Right lobe of liver (tissue), 6 donors: ENCODE measurements around the gene SDR9C7. TPM values are rescaled to one million over a fixed set of nuclear protein-coding genes. Genes with fewer than 3 reads are reported as not detected.

Source experiments
- ATAC-seq, 4 donors: fragments of 200-7000 bp; cut with Tn5 transposase; one replicate each; pipeline ENCODE4 v1.9.1; 2020; ENCODE audit warnings: mild to moderate bottlenecking in 4 of 4, moderate library complexity in 4 of 4
- DNase-seq, 3 donors: peaks; one replicate each; pipeline ENCODE4 v3.0.0-alpha.2; 2020
- H3K27ac ChIP-seq, 3 donors: fragments of 200-600 bp; one replicate each; pipeline ENCODE4 v1.8.0; 2022
- H3K27me3 ChIP-seq, 2 donors: fragments of 200-600 bp; one replicate each; pipeline ENCODE4 v1.8.0; 2022
- H3K36me3 ChIP-seq, 4 donors: fragments of 200-600 bp; sonication (generic) in 1 of 4; one replicate each; pipeline versions ENCODE4 v1.5.1 to v1.8.0; 2017 to 2022; ENCODE audit warnings: control low read depth in 1 of 4
- H3K4me1 ChIP-seq, 4 donors: fragments of 200-600 bp; sonication (generic) in 1 of 4; one replicate each; pipeline versions ENCODE4 v1.5.1 to v1.8.0; 2017 to 2022; ENCODE audit warnings: control low read depth in 1 of 4
- H3K4me3 ChIP-seq, 3 donors: fragments of 200-600 bp; one replicate each; pipeline ENCODE4 v1.8.0; 2022
- H3K9me3 ChIP-seq, 4 donors: fragments of 200-600 bp; sonication (generic) in 1 of 4; one replicate each; pipeline versions ENCODE4 v1.5.1 to v1.8.0; 2017 to 2022; ENCODE audit warnings: control low read depth in 1 of 4
- CTCF ChIP-seq, 4 donors: fragments of 200-600 bp in 3 of 4; fragments of 450-650 bp in 1 of 4; IDR thresholded peaks; one replicate each; pipeline versions ENCODE4 v1.5.1 to v1.8.0; 2016 to 2022; ENCODE audit warnings: antibody characterized with exemption in 4 of 4, mild to moderate bottlenecking in 2 of 4
- POLR2A ChIP-seq: fragments of 450-650 bp; IDR thresholded peaks from one replicate; pipeline ENCODE4 v1.6.1; 2017; ENCODE audit warnings: antibody characterized with exemption, mild to moderate bottlenecking
- WGBS: methylation state at CpG from one replicate; pipeline ENCODE4 v1.1.6; 2018; ENCODE audit warnings: low coverage, low lambda C conversion rate; ENCODE audit not compliant: insufficient coverage; ENCODE audit errors: missing lambda C conversion rate; 5-methylcytosine and 5-hydroxymethylcytosine counted together
- intact Hi-C, 2 donors: fragments of 100-400 bp; cut with DNase I; formaldehyde crosslinking; loops; one replicate each; pipeline versions ENCODE4 v1.11.2 to v1.14.1; 2022
- total RNA-seq, 6 experiments: library from RNA; depleted of rRNA in 2 of 6; stranded (reverse); fragments of >200 nt in 2 of 6; fragmentation: NEBNext Ultra II Directional in 3 of 6; extraction: Animal tissue kit (Norgen Biotek cat#: 25700) in 3 of 6; gene quantifications; one replicate each; pipeline versions ENCODE4 v1.1.0 to v1.2.4, GENCODE V29; 2016 to 2023
- donor health status: DM: no; HTN: yes; CAD: no.
- donor health status: DM: no; HTN: no; CAD: no.
- donor health status: DM: no; HTN: no; CAD: no.
- donor health status: DM: no; HTN: yes; CAD: no.
- donor health status: DM: no; HTN: yes; CAD: no.

SDR9C7 gene
- total RNA-seq, 6 experiments from 2014 or later: not detected

- Histone ChIP-seq H3K27me3 (no peaks in the 10 kb centered on the region), H3K9me3 (peaks cover 0 to 2% (median 0%) of the 10 kb centered on the region in 4 donors), H3K27ac (peak overlapping the region in 2 of 3 donors; percentile 66 to 70), H3K4me1 (peaks cover 0 to 26% (median 10%) of the 10 kb centered on the region in 4 donors), H3K4me3 (no peak overlapping the region), H3K36me3 (no peaks in the 10 kb centered on the region)
- DNase-seq (no peak), ATAC-seq (peak; percentile 51 to 75 (median 65))
- intact Hi-C loops: no loop called here
- TF ChIP-seq POLR2A (no peak), CTCF (IDR thresholded peaks at IDR 0.05) (no peak)
Measured at GRCh38 chr12:56878010-56878339, 56.2 kb downstream of the SDR9C7 start.

GRCh38 chr12:56877195-56878009 lies 56.8 kb downstream of the SDR9C7 start:
- peak overlapping the region in 2 of 3 donors; percentile 66 to 70 for H3K27ac ChIP-seq
- peak; percentile 88 to 94 (median 94) for ATAC-seq

GRCh38 chr12:56874821-56875220 lies 59.4 kb downstream of the SDR9C7 start:
- Histone ChIP-seq H3K9me3 (peaks cover 0 to 2% (median 0%) of the 10 kb centered on the region in 4 donors), H3K27me3 (no peaks in the 10 kb centered on the region), H3K27ac (no peak overlapping the region), H3K4me3 (no peak overlapping the region), H3K4me1 (peaks cover 0 to 36% (median 10%) of the 10 kb centered on the region in 4 donors), H3K36me3 (no peaks in the 10 kb centered on the region)
- 73% methylated on average over 1 of the region's 1 CpG for WGBS
- ATAC-seq (no peak), DNase-seq (no peak)
- intact Hi-C loops: no loop called here
- TF ChIP-seq CTCF (IDR thresholded peaks at IDR 0.05) (no peak), POLR2A (no peak)

More at GRCh38 chr12:56877195-56878009, 56.8 kb downstream of the SDR9C7 start:
- Histone ChIP-seq H3K4me3 (no peak overlapping the region), H3K4me1 (peaks cover 0 to 26% (median 10%) of the 10 kb centered on the region in 4 donors), H3K36me3 (no peaks in the 10 kb centered on the region), H3K27me3 (no peaks in the 10 kb centered on the region), H3K9me3 (peaks cover 0 to 2% (median 0%) of the 10 kb centered on the region in 4 donors)
- DNase-seq: no peak
- TF ChIP-seq CTCF (IDR thresholded peaks at IDR 0.05): no peak
- TF ChIP-seq POLR2A: no peak
- intact Hi-C loops: no loop called here
- 7% methylated on average over 1 of the region's 1 CpG for WGBS

DNA sequence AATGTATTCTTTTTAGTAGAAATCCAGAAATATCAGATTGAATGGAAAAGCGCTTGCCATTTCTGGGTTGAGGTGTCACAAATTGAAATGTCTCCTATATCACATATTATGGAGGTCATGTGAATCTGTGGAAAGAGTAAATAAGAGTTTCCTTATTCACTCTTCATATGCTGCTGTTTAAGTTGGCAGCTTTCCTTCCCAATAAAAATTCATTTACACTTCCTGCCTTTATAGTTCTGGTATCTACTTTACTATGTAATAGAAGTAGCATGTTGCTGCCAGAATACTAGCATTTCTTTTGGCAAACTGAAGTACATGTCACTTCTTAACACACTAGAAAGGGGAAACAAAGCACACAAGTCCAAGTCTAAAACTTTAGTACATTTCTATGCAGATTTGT lies 60.8 kb downstream of the SDR9C7 start:
- ATAC-seq: no peak
- Histone ChIP-seq H3K36me3 (no peaks in the 10 kb centered on the region), H3K27me3 (no peaks in the 10 kb centered on the region), H3K4me3 (no peak overlapping the region), H3K27ac (no peak overlapping the region), H3K9me3 (peaks cover 0 to 2% (median 0%) of the 10 kb centered on the region in 4 donors), H3K4me1 (peaks cover 0 to 37% (median 10%) of the 10 kb centered on the region in 4 donors)
- intact Hi-C loops: no loop called here
- WGBS: 0% methylated on average over 1 of the region's 1 CpG
- no peak for TF ChIP-seq CTCF (IDR thresholded peaks at IDR 0.05)
- TF ChIP-seq POLR2A: no peak
- DNase-seq: no peak

Other genes starting within 250 kb of the SDR9C7 start
- gene PTGES3, start 246.1 kb downstream of the SDR9C7 start, total RNA-seq: 100 to 1,000 TPM in 2 of 6 experiments, 10 to 100 TPM in 4; 70.0 to 184 (median 81.8) TPM
- 100 to 1,000 TPM; 218 to 501 (median 330) TPM for gene NACA, start 209.1 kb downstream of the SDR9C7 start, total RNA-seq
- gene PRIM1, start 182.1 kb downstream of the SDR9C7 start, total RNA-seq: 1 to 10 TPM; 1.3 to 8.5 (median 4.5) TPM
- 1,000 to 10,000 TPM in 1 of 6 experiments, 100 to 1,000 TPM in 5; 243 to 1,112 (median 514) TPM for gene HSD17B6, start 171.1 kb downstream of the SDR9C7 start, total RNA-seq
- 100 to 1,000 TPM in 4 of 6 experiments, 10 to 100 TPM in 2; 84.6 to 481 (median 147) TPM for gene RDH16, start 23.2 kb upstream of the SDR9C7 start, total RNA-seq
- gene ZBTB39, start 72.1 kb upstream of the SDR9C7 start, total RNA-seq: 1 to 10 TPM; 1.8 to 3.7 (median 3.3) TPM
- not detected for gene TAC3, start 82.1 kb upstream of the SDR9C7 start, total RNA-seq
- 1 to 10 TPM in 1 of 6 experiments, under 1 TPM in 4, not detected in 1; 0.27 to 1.9 (median 0.68) TPM for gene MYO1A, start 115.7 kb upstream of the SDR9C7 start, total RNA-seq
- gene NEMP1, start 144.4 kb upstream of the SDR9C7 start, total RNA-seq: 1 to 10 TPM; 3.8 to 6.2 (median 4.8) TPM
- 10 to 100 TPM in 2 of 6 experiments, 1 to 10 TPM in 4; 6.1 to 13.1 (median 8.9) TPM for gene NAB2, start 154.7 kb upstream of the SDR9C7 start, total RNA-seq
- 100 to 1,000 TPM in 3 of 6 experiments, 10 to 100 TPM in 3; 61.8 to 108 (median 94.7) TPM for gene STAT6, start 177.0 kb upstream of the SDR9C7 start, total RNA-seq
- 100 to 1,000 TPM; 268 to 387 (median 301) TPM for gene LRP1, start 194.1 kb upstream of the SDR9C7 start, total RNA-seq
- not detected for gene LRP1-AS, start 213.2 kb upstream of the SDR9C7 start, total RNA-seq